BE2C (cell line): ENCODE results near the gene WDHD1.

ENCODE experiments used
- DNase-seq: peaks from one replicate; pipeline ENCODE4 v3.0.0-alpha.2; 2020
- H3K27me3 ChIP-seq: fragments of 250-450 bp; sonication (Bioruptor Pico); 2 replicates; pipeline ENCODE4 v1.5.1; 2020; ENCODE audit warnings: mild to moderate bottlenecking
- H3K36me3 ChIP-seq: fragments of 250-450 bp; sonication (Bioruptor Pico); 2 replicates; pipeline ENCODE4 v1.5.1; 2020; ENCODE audit warnings: mild to moderate bottlenecking
- H3K4me1 ChIP-seq: fragments of 250-450 bp; sonication (Bioruptor Pico); 2 replicates; pipeline ENCODE4 v1.5.1; 2020
- H3K4me3 ChIP-seq: 2 replicates; pipeline ENCODE4 v1.5.1; 2011; ENCODE audit warnings: low read depth, low read length
- H3K9me3 ChIP-seq: fragments of 250-450 bp; sonication (Bioruptor Pico); 2 replicates; pipeline ENCODE4 v1.5.1; 2020
- CTCF ChIP-seq: IDR thresholded peaks from 2 replicates; pipeline ENCODE4 v1.5.1; 2012; ENCODE audit warnings: mild to moderate bottlenecking, low read depth, low read length

The WDHD1 gene

GRCh38 chr14:55057919-55058318, 31.0 kb upstream of the WDHD1 start:
- Histone ChIP-seq H3K4me3 (no peak overlapping the region), H3K9me3 (no peaks in the 10 kb centered on the region), H3K27me3 (no peaks in the 10 kb centered on the region), H3K36me3 (peaks cover 47% of the 10 kb centered on the region), H3K4me1 (peaks cover 3% of the 10 kb centered on the region; the same call in 1 of the 2 replicates)
- no peak for TF ChIP-seq CTCF
- DNase-seq = no peak

- no peak for TF ChIP-seq CTCF
- Histone ChIP-seq H3K4me1 (peaks cover 7% of the 10 kb centered on the region), H3K36me3 (peaks cover 35% of the 10 kb centered on the region), H3K9me3 (no peaks in the 10 kb centered on the region), H3K4me3 (no peak overlapping the region), H3K27me3 (no peaks in the 10 kb centered on the region)
- no peak for DNase-seq
These were observed 27.2 kb upstream of the WDHD1 start for GRCh38 chr14:55054098-55054497.

GRCh38 chr14:55053500-55053899, 26.6 kb upstream of the WDHD1 start:
- H3K27me3 ChIP-seq = no peaks in the 10 kb centered on the region
- H3K4me3 ChIP-seq = no peak overlapping the region
- no peak for TF ChIP-seq CTCF
- H3K36me3 ChIP-seq = peaks cover 35% of the 10 kb centered on the region
- H3K4me1 ChIP-seq = peaks cover 7% of the 10 kb centered on the region
- no peak for DNase-seq
- no peaks in the 10 kb centered on the region for H3K9me3 ChIP-seq

GRCh38 chr14:55053018-55053417, 26.1 kb upstream of the WDHD1 start:
- Histone ChIP-seq H3K4me1 (peaks cover 7% of the 10 kb centered on the region), H3K27me3 (no peaks in the 10 kb centered on the region), H3K36me3 (peaks cover 33% of the 10 kb centered on the region), H3K9me3 (no peaks in the 10 kb centered on the region), H3K4me3 (peak overlapping the region; percentile 93)
- no peak for TF ChIP-seq CTCF
- no peak for DNase-seq

GRCh38 chr14:55052269-55052930, 25.5 kb upstream of the WDHD1 start:
- peaks cover 26% of the 10 kb centered on the region for H3K36me3 ChIP-seq
- DNase-seq = no peak
- TF ChIP-seq CTCF = no peak
- no peaks in the 10 kb centered on the region for H3K9me3 ChIP-seq
- no peaks in the 10 kb centered on the region for H3K27me3 ChIP-seq
- H3K4me3 ChIP-seq = peak overlapping the region; percentile 93
- peaks cover 7% of the 10 kb centered on the region for H3K4me1 ChIP-seq

GRCh38 chr14:55051423-55052268, 24.7 kb upstream of the WDHD1 start, which contains the start of gene MAPK1IP1L:
MAPK1IP1L (plus strand) TSS chr14:55051647; CDS start chr14:55061684, 10,037 bp downstream.
- Histone ChIP-seq H3K9me3 (no peaks in the 10 kb centered on the region), H3K4me3 (peak within 1 kb of the TSS; percentile 93), H3K4me1 (peaks cover 7% of the 10 kb centered on the region), H3K36me3 (peaks cover 25% of the 10 kb centered on the region), H3K27me3 (no peaks in the 10 kb centered on the region)
- peak; percentile 93 for DNase-seq
- peak; percentile 85 for TF ChIP-seq CTCF
